ENCODE data around the gene PPDPF.

DNA sequence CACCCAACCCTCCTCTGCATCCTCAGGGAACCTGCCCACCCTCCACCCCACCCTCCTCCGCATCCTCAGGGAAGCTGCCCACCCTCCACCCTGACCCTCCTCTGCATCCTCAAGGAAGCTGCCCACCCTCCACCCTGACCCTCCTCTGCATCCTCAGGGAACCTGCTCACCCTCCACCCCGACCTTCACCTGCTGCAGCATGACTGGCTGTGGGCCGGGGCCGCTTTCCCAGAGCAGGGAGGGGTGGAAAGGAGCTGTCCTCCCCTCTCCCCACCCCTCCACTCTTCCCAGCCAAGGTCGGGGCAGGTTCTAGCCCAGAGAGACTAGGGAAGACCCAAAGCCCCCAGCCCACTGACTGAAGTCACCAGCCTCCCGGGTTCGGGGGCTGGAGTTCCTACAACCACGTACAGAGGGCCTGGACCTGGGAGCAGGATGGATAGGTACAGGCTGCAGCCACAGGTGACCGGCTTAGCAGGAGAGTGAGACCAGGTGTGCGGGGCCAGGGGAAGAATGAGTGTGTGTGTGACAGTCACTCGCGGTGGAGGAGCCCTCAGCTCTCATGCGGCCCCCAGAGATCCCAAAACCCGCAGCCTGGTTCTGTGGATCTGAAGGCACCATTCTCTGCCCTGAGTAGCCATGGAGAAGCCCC is 33.3 kb upstream of the PPDPF start:
- TF ChIP-seq, protein P1, sequence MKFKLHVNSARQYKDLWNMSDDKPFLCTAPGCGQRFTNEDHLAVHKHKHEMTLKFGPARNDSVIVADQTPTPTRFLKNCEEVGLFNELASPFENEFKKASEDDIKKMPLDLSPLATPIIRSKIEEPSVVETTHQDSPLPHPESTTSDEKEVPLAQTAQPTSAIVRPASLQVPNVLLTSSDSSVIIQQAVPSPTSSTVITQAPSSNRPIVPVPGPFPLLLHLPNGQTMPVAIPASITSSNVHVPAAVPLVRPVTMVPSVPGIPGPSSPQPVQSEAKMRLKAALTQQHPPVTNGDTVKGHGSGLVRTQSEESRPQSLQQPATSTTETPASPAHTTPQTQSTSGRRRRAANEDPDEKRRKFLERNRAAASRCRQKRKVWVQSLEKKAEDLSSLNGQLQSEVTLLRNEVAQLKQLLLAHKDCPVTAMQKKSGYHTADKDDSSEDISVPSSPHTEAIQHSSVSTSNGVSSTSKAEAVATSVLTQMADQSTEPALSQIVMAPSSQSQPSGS (IDR thresholded peaks at IDR 0.05; ENCODE audit: low read length) = no peak
- TF ChIP-seq POU5F1 (IDR thresholded peaks at IDR 0.05; ENCODE audit: low read depth, low read length) (no peak), BRCA1 (IDR thresholded peaks at IDR 0.05; ENCODE audit: low read depth, low read length) (no peak), RXRA (IDR thresholded peaks at IDR 0.05; ENCODE audit: insufficient read depth, low read depth, low read length) (no peak)

Data from H1 (cell line).